WTC11 (cell line): ENCODE results near the gene PLAAT5.

Source experiments
- NFYB ChIP-seq: sonication (generic); formaldehyde crosslinking; conservative IDR thresholded peaks from 2 replicates; pipeline ENCODE4 v1.8.0; 2022; ENCODE audit warnings: low read depth, missing genetic modification reagents
- NR2C2 ChIP-seq: sonication (generic); formaldehyde crosslinking; IDR thresholded peaks from 2 replicates; pipeline ENCODE4 v1.8.0; 2022; ENCODE audit warnings: mild to moderate bottlenecking, missing genetic modification reagents
- NR3C1 ChIP-seq: sonication (generic); formaldehyde crosslinking; conservative IDR thresholded peaks from 2 replicates; pipeline ENCODE4 v1.8.1; 2023; ENCODE audit warnings: low read depth, mild to moderate bottlenecking, missing genetic modification reagents
- TEAD4 ChIP-seq: sonication (generic); formaldehyde crosslinking; IDR thresholded peaks from 2 replicates; pipeline ENCODE4 v1.8.0; 2022; ENCODE audit warnings: mild to moderate bottlenecking, missing genetic modification reagents
- ZNF263 ChIP-seq: sonication (generic); formaldehyde crosslinking; IDR thresholded peaks from 2 replicates; pipeline ENCODE4 v1.8.1; 2022; ENCODE audit warnings: low read depth, mild to moderate bottlenecking, moderate library complexity, missing genetic modification reagents
- TF ChIP-seq, protein P1 (sequence below): fragments of 200-600 bp; IDR thresholded peaks from 2 replicates; pipeline ENCODE4 v1.8.0; 2022; ENCODE audit warnings: antibody characterized with exemption
- TF ChIP-seq, protein P2 (sequence below): sonication (generic); formaldehyde crosslinking; IDR thresholded peaks from 2 replicates; pipeline ENCODE4 v1.8.0; 2023; ENCODE audit warnings: missing genetic modification reagents
- TF ChIP-seq, protein P3 (sequence below): sonication (generic); formaldehyde crosslinking; IDR thresholded peaks from 2 replicates; pipeline ENCODE4 v1.8.0; 2022; ENCODE audit warnings: missing genetic modification reagents
- TF ChIP-seq, protein P4 (sequence below): sonication (generic); formaldehyde crosslinking; IDR thresholded peaks from 2 replicates; pipeline ENCODE4 v1.8.0; 2022; ENCODE audit warnings: mild to moderate bottlenecking, missing genetic modification reagents

DNA sequence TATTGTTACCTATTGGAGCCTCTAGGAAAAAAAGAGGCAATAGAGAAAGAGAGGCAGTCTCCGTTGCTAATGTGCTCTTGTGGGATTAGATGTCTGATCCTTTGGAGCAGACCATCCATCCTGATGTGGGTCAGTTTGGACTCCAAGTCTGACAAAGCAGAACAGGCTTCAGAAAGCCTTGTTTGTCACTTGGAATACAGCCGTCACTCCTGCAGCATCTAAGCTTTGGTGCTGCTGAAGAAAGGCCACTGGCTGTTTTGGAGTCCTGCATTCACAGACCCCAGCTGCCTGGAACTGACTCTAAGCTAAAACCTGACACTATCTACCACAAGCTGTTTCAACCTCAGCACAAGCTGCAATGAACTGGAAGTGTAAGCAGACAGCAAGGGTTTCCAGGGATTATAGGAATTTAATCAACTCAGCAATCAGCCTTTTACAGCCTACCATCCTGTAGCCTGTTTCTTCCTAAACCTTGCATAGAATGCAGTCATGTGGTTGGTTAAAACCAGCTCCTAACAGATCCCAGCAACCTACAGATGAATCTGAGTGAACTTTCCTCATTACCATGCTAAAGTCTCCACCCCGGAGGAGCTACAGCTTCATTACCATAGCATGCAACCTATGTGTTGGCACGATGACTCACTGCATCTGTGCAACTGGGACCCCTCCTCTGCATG lies 42.0 kb upstream of the PLAAT5 start:
- TF ChIP-seq ZNF263 (CRISPR knock-in tag) (no peak), NR2C2 (CRISPR knock-in tag) (no peak), TEAD4 (CRISPR knock-in tag) (no peak), NR3C1 (CRISPR knock-in tag) (no peak), NFYB (CRISPR knock-in tag) (no peak)
- TF ChIP-seq, protein P1, sequence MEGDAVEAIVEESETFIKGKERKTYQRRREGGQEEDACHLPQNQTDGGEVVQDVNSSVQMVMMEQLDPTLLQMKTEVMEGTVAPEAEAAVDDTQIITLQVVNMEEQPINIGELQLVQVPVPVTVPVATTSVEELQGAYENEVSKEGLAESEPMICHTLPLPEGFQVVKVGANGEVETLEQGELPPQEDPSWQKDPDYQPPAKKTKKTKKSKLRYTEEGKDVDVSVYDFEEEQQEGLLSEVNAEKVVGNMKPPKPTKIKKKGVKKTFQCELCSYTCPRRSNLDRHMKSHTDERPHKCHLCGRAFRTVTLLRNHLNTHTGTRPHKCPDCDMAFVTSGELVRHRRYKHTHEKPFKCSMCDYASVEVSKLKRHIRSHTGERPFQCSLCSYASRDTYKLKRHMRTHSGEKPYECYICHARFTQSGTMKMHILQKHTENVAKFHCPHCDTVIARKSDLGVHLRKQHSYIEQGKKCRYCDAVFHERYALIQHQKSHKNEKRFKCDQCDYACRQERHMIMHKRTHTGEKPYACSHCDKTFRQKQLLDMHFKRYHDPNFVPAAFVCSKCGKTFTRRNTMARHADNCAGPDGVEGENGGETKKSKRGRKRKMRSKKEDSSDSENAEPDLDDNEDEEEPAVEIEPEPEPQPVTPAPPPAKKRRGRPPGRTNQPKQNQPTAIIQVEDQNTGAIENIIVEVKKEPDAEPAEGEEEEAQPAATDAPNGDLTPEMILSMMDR = no peak
- TF ChIP-seq, protein P2, sequence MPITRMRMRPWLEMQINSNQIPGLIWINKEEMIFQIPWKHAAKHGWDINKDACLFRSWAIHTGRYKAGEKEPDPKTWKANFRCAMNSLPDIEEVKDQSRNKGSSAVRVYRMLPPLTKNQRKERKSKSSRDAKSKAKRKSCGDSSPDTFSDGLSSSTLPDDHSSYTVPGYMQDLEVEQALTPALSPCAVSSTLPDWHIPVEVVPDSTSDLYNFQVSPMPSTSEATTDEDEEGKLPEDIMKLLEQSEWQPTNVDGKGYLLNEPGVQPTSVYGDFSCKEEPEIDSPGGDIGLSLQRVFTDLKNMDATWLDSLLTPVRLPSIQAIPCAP (CRISPR knock-in tag) = no peak
- TF ChIP-seq, protein P3, sequence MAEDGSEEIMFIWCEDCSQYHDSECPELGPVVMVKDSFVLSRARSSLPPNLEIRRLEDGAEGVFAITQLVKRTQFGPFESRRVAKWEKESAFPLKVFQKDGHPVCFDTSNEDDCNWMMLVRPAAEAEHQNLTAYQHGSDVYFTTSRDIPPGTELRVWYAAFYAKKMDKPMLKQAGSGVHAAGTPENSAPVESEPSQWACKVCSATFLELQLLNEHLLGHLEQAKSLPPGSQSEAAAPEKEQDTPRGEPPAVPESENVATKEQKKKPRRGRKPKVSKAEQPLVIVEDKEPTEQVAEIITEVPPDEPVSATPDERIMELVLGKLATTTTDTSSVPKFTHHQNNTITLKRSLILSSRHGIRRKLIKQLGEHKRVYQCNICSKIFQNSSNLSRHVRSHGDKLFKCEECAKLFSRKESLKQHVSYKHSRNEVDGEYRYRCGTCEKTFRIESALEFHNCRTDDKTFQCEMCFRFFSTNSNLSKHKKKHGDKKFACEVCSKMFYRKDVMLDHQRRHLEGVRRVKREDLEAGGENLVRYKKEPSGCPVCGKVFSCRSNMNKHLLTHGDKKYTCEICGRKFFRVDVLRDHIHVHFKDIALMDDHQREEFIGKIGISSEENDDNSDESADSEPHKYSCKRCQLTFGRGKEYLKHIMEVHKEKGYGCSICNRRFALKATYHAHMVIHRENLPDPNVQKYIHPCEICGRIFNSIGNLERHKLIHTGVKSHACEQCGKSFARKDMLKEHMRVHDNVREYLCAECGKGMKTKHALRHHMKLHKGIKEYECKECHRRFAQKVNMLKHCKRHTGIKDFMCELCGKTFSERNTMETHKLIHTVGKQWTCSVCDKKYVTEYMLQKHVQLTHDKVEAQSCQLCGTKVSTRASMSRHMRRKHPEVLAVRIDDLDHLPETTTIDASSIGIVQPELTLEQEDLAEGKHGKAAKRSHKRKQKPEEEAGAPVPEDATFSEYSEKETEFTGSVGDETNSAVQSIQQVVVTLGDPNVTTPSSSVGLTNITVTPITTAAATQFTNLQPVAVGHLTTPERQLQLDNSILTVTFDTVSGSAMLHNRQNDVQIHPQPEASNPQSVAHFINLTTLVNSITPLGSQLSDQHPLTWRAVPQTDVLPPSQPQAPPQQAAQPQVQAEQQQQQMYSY = no peak
- TF ChIP-seq, protein P4, sequence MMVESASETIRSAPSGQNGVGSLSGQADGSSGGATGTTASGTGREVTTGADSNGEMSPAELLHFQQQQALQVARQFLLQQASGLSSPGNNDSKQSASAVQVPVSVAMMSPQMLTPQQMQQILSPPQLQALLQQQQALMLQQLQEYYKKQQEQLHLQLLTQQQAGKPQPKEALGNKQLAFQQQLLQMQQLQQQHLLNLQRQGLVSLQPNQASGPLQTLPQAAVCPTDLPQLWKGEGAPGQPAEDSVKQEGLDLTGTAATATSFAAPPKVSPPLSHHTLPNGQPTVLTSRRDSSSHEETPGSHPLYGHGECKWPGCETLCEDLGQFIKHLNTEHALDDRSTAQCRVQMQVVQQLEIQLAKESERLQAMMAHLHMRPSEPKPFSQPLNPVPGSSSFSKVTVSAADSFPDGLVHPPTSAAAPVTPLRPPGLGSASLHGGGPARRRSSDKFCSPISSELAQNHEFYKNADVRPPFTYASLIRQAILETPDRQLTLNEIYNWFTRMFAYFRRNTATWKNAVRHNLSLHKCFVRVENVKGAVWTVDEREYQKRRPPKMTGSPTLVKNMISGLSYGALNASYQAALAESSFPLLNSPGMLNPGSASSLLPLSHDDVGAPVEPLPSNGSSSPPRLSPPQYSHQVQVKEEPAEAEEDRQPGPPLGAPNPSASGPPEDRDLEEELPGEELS (CRISPR knock-in tag) = no peak
